Astrocyte (in vitro differentiated cells and primary cell): ENCODE results near the gene CAMK2D. TPM values are rescaled to one million over a fixed set of nuclear protein-coding genes. Genes with fewer than 3 reads are reported as not detected.

Experiments used
- DNase-seq: peaks from one replicate; pipeline ENCODE4 v3.0.0-alpha.2; 2010; ENCODE audit warnings: low read depth
- FAIRE-seq: peaks from 2 replicates; lab custom pipeline; 2011; peaks lifted over from hg19 to GRCh38; lab: Jason Lieb, UNC
- H2AFZ ChIP-seq: 2 replicates; pipeline ENCODE4 v1.6.0; 2012; ENCODE audit warnings: low read depth, low read length, inconsistent platforms
- H3K27ac ChIP-seq: 2 replicates; pipeline ENCODE4 v1.5.1; 2011; ENCODE audit warnings: low read depth, low read length, inconsistent platforms
- H3K27me3 ChIP-seq: 2 replicates; pipeline ENCODE4 v1.6.0; 2011; ENCODE audit warnings: low read length, inconsistent platforms; ENCODE audit not compliant: insufficient read depth
- H3K36me3 ChIP-seq: 2 replicates; pipeline ENCODE4 v1.5.1; 2011; ENCODE audit warnings: low read length, inconsistent platforms; ENCODE audit not compliant: insufficient read depth
- H3K4me1 ChIP-seq: 2 replicates; pipeline ENCODE4 v1.5.1; 2011; ENCODE audit warnings: low read length, inconsistent platforms; ENCODE audit not compliant: insufficient read depth
- H3K4me2 ChIP-seq: 2 replicates; pipeline ENCODE4 v1.6.0; 2012; ENCODE audit warnings: low read length, inconsistent platforms
- H3K4me3 ChIP-seq: 2 replicates; pipeline ENCODE4 v1.5.1; 2011; ENCODE audit warnings: low read depth, mild to moderate bottlenecking, low read length, inconsistent platforms; ENCODE audit not compliant: insufficient read depth
- H3K79me2 ChIP-seq: 2 replicates; pipeline ENCODE4 v1.6.0; 2012; ENCODE audit warnings: mild to moderate bottlenecking, low read length, inconsistent platforms; ENCODE audit not compliant: insufficient read depth
- H3K9ac ChIP-seq: 2 replicates; pipeline ENCODE4 v1.6.0; 2012; ENCODE audit warnings: mild to moderate bottlenecking, low read length, inconsistent platforms
- H3K9me3 ChIP-seq: 2 replicates; pipeline ENCODE4 v1.5.1; 2012; ENCODE audit warnings: low read depth, mild to moderate bottlenecking, low read length, inconsistent platforms; ENCODE audit not compliant: insufficient read depth
- H4K20me1 ChIP-seq: 2 replicates; pipeline ENCODE4 v1.6.0; 2012; ENCODE audit warnings: low read length, inconsistent platforms; ENCODE audit not compliant: insufficient read depth
- H3K27ac Mint-ChIP-seq: one replicate; pipeline ENCODE4 v1.8.0; 2021; ENCODE audit warnings: mild to moderate bottlenecking, mixed read lengths; ENCODE audit not compliant: unreplicated experiment
- H3K27me3 Mint-ChIP-seq: one replicate; pipeline ENCODE4 v1.8.0; 2021; ENCODE audit warnings: low read depth, mixed read lengths; ENCODE audit not compliant: unreplicated experiment
- H3K36me3 Mint-ChIP-seq: one replicate; pipeline ENCODE4 v1.8.0; 2021; ENCODE audit warnings: low read depth, mixed read lengths; ENCODE audit not compliant: unreplicated experiment
- H3K4me1 Mint-ChIP-seq: one replicate; pipeline ENCODE4 v1.8.0; 2021; ENCODE audit warnings: low read depth, mixed read lengths; ENCODE audit not compliant: unreplicated experiment
- H3K4me3 Mint-ChIP-seq: one replicate; pipeline ENCODE4 v1.8.0; 2021; ENCODE audit warnings: mild to moderate bottlenecking, moderate library complexity, mixed read lengths; ENCODE audit not compliant: unreplicated experiment
- H3K9me3 Mint-ChIP-seq: one replicate; pipeline ENCODE4 v1.8.0; 2021; ENCODE audit warnings: mild to moderate bottlenecking, mixed read lengths; ENCODE audit not compliant: unreplicated experiment
- EZH2 ChIP-seq: IDR thresholded peaks from 2 replicates; pipeline ENCODE4 v1.6.1; 2012; ENCODE audit warnings: mild to moderate bottlenecking, low read length, inconsistent platforms; ENCODE audit not compliant: insufficient read depth
- total RNA-seq: library from RNA; stranded (reverse); gene quantifications from 2 replicates; pipeline ENCODE4 v1.2.1, GENCODE V29; 2021
- TF ChIP-seq, protein P1 (sequence below): IDR thresholded peaks from 2 replicates; pipeline ENCODE4 v1.5.1; 2011; ENCODE audit warnings: low read depth, mild to moderate bottlenecking, inconsistent platforms, low read length, moderate library complexity; ENCODE audit not compliant: insufficient read depth

CAMK2D gene
- total RNA-seq, 1 donor from 2014 or later, result 80.8 TPM

DNA sequence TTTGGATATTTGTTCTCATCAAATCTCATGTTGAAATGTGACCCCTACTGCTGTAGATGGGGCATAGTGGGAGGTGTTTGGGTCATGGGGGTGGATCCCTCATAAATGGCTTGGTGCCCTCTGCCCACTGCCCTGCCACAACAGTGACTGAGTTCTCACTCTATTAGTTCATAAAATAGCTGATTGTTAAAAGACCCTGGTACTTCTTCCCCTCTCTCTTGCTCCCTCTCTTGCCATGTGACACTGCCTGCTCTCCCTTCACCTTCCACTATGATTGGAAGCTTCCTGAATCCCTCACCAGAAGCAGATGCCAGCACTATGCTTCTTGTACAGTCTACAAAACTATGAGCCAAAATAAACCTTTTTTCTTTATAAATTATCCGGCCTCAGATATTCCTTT lies 182.2 kb downstream of the CAMK2D start:
- H3K27ac ChIP-seq, result no peak overlapping the region
- no peak overlapping the region for H3K27ac Mint-ChIP-seq
- H3K4me3 Mint-ChIP-seq, result no peak overlapping the region
- no peak overlapping the region for H3K4me2 ChIP-seq
- no peaks in the 10 kb centered on the region for H3K79me2 ChIP-seq
- no peak overlapping the region for H3K4me3 ChIP-seq
- no peak for TF ChIP-seq EZH2
- TF ChIP-seq, protein P1, sequence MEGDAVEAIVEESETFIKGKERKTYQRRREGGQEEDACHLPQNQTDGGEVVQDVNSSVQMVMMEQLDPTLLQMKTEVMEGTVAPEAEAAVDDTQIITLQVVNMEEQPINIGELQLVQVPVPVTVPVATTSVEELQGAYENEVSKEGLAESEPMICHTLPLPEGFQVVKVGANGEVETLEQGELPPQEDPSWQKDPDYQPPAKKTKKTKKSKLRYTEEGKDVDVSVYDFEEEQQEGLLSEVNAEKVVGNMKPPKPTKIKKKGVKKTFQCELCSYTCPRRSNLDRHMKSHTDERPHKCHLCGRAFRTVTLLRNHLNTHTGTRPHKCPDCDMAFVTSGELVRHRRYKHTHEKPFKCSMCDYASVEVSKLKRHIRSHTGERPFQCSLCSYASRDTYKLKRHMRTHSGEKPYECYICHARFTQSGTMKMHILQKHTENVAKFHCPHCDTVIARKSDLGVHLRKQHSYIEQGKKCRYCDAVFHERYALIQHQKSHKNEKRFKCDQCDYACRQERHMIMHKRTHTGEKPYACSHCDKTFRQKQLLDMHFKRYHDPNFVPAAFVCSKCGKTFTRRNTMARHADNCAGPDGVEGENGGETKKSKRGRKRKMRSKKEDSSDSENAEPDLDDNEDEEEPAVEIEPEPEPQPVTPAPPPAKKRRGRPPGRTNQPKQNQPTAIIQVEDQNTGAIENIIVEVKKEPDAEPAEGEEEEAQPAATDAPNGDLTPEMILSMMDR, result no peak
- no peaks in the 10 kb centered on the region for H3K27me3 Mint-ChIP-seq
- no peaks in the 10 kb centered on the region for H3K27me3 ChIP-seq
- peaks cover 21% of the 10 kb centered on the region for H3K4me1 ChIP-seq
- H3K4me1 Mint-ChIP-seq, result peaks cover 68% of the 10 kb centered on the region
- no peak overlapping the region for H2AFZ ChIP-seq
- no peaks in the 10 kb centered on the region for H3K9me3 ChIP-seq
- no peak for DNase-seq
- H4K20me1 ChIP-seq, result peaks cover 22% of the 10 kb centered on the region
- no peak overlapping the region for H3K9ac ChIP-seq
- no peaks in the 10 kb centered on the region for H3K36me3 ChIP-seq
- H3K36me3 Mint-ChIP-seq, result peaks cover 10% of the 10 kb centered on the region
- FAIRE-seq, result no peak
- H3K9me3 Mint-ChIP-seq, result no peaks in the 10 kb centered on the region

DNA sequence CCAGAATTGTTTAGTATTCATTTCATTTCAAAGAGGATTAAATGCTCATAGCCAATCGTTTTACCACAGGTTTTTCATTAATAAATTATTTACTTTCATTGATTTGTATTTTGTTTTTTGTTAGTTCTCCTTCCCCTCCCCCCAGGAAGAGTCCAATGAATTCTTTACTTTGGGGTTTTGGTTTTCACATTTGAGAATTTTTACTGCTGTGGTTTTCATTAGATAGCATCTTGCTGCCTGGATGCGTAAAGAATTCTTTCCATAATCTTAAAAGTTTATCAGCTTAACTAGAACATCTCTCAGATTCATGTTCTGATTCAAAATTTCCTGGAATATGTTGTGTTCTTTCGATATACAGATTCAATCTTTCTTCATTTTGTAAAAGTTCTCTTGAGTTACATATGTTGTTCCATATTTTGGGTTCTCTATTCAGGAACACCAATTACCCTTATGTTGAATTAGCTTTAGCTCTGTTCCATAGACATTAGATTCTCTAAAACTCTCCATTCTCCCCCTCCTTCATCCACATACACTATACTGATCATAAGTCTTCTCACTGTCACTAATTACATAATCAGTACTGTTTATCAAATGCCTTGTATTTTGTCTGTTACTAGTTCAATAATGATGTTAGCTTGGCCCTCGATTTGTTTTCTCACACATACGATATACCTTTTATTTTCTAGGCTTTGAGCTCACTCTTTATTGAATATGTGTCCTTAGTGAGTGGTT lies 184.4 kb downstream of the CAMK2D start:
- H3K27me3 Mint-ChIP-seq, result no peaks in the 10 kb centered on the region
- H3K4me3 ChIP-seq, result no peak overlapping the region

More for the DNA sequence above, 184.4 kb downstream of the CAMK2D start:
- H3K36me3 Mint-ChIP-seq, result peaks cover 10% of the 10 kb centered on the region
- H3K4me2 ChIP-seq, result no peak overlapping the region
- DNase-seq (peak; percentile 13), FAIRE-seq (peak; percentile 20)
- peaks cover 17% of the 10 kb centered on the region for H3K4me1 ChIP-seq
- H3K9ac ChIP-seq, result no peak overlapping the region
- H3K4me1 Mint-ChIP-seq, result peaks cover 64% of the 10 kb centered on the region
- peaks cover 6% of the 10 kb centered on the region for H3K79me2 ChIP-seq
- peaks cover 20% of the 10 kb centered on the region for H4K20me1 ChIP-seq
- no peak overlapping the region for H3K4me3 Mint-ChIP-seq
- no peaks in the 10 kb centered on the region for H3K27me3 ChIP-seq
- H3K27ac ChIP-seq, result no peak overlapping the region
- no peaks in the 10 kb centered on the region for H3K36me3 ChIP-seq
- H3K27ac Mint-ChIP-seq, result peak overlapping the region; percentile 67
- TF ChIP-seq, protein P1, result no peak
- TF ChIP-seq EZH2, result no peak
- no peaks in the 10 kb centered on the region for H3K9me3 ChIP-seq
- H2AFZ ChIP-seq, result no peak overlapping the region
- H3K9me3 Mint-ChIP-seq, result no peaks in the 10 kb centered on the region
